ENCODE results near the gene NEIL3.

GRCh38 chr4:177263818-177264217, 45.9 kb upstream of the NEIL3 start:
- no peak for TF ChIP-seq CTCF (IDR thresholded peaks at IDR 0.05)
- TF ChIP-seq POLR2A (IDR thresholded peaks at IDR 0.05), result no peak

All from testis (tissue), 2 donors.